Measurements from ENCODE around the gene ELP5.

ELP5 gene

GRCh38 chr17:7280519-7281073, 28.6 kb downstream of the ELP5 start (continued):
- no peak for TF ChIP-seq ZNF518A (tag by site-specific recombination; conservative IDR thresholded peaks at IDR 0.05; ENCODE audit: low read depth)
- no peak for TF ChIP-seq ZNF121 (tag by site-specific recombination; IDR thresholded peaks at IDR 0.05)
- TF ChIP-seq ZNF391 (tag by site-specific recombination; IDR thresholded peaks at IDR 0.05; ENCODE audit: borderline replicate concordance, low read depth), result no peak
- TF ChIP-seq ZNF362 (tag by site-specific recombination; IDR thresholded peaks at IDR 0.05), result no peak
- no peak for TF ChIP-seq ZNF658 (tag by site-specific recombination; IDR thresholded peaks at IDR 0.05)
- no peak for TF ChIP-seq GFI1B (tag by site-specific recombination; IDR thresholded peaks at IDR 0.05)
- TF ChIP-seq HIC1 (tag by site-specific recombination; IDR thresholded peaks at IDR 0.05), result no peak
- TF ChIP-seq AEBP2 (tag by site-specific recombination; IDR thresholded peaks at IDR 0.05; ENCODE audit: borderline replicate concordance), result no peak
- no peak for TF ChIP-seq INSM2 (tag by site-specific recombination; IDR thresholded peaks at IDR 0.05)
- TF ChIP-seq ZNF214 (tag by site-specific recombination; IDR thresholded peaks at IDR 0.05; ENCODE audit: borderline replicate concordance), result no peak
- TF ChIP-seq HOXA7 (CRISPR knock-in tag; IDR thresholded peaks at IDR 0.05; ENCODE audit: borderline replicate concordance), result no peak
- TF ChIP-seq ZNF580 (tag by site-specific recombination; IDR thresholded peaks at IDR 0.05), result no peak
- TF ChIP-seq ZNF707 (tag by site-specific recombination; IDR thresholded peaks at IDR 0.05), result no peak
- TF ChIP-seq ZNF37A (tag by site-specific recombination; IDR thresholded peaks at IDR 0.05), result no peak
- no peak for TF ChIP-seq ZNF571 (tag by site-specific recombination; IDR thresholded peaks at IDR 0.05)
- TF ChIP-seq ZNF350 (tag by site-specific recombination; IDR thresholded peaks at IDR 0.05), result no peak
- no peak for TF ChIP-seq ZNF146 (tag by site-specific recombination; IDR thresholded peaks at IDR 0.05)
- TF ChIP-seq ZSCAN23 (tag by site-specific recombination; IDR thresholded peaks at IDR 0.05), result no peak
- no peak for TF ChIP-seq ZNF830 (tag by site-specific recombination; IDR thresholded peaks at IDR 0.05; ENCODE audit: low read depth)
- no peak; the same call in 1 of the 2 replicates for TF ChIP-seq SP7 (tag by site-specific recombination; IDR thresholded peaks at IDR 0.05)
- no peak for TF ChIP-seq ZNF302 (tag by site-specific recombination; IDR thresholded peaks at IDR 0.05; ENCODE audit: low read depth)
- TF ChIP-seq ZNF23 (tag by site-specific recombination; IDR thresholded peaks at IDR 0.05; ENCODE audit: borderline replicate concordance), result no peak
- no peak for TF ChIP-seq ZNF157 (tag by site-specific recombination; IDR thresholded peaks at IDR 0.05)
- TF ChIP-seq ZNF639 (tag by site-specific recombination; IDR thresholded peaks at IDR 0.05), result peak; percentile 70; the same call in 1 of the 2 replicates
- TF ChIP-seq ZNF16 (tag by site-specific recombination; IDR thresholded peaks at IDR 0.05; ENCODE audit: low read depth), result no peak
